Measurements from ENCODE around the gene CYS1. TPM values are rescaled to one million over a fixed set of nuclear protein-coding genes. Genes with fewer than 3 reads are reported as not detected.

The CYS1 gene
- total RNA-seq, 3 donors from 2014 or later, result 1.3 to 2.4 (median 1.6) TPM

GRCh38 chr2:10007435-10007834 lies 72.8 kb downstream of the CYS1 start:
- DNase-seq (ENCODE audit: low spot score in 2 of 2), result no peak
- Histone ChIP-seq H3K27me3 (no peaks in the 10 kb centered on the region), H3K36me3 (no peaks in the 10 kb centered on the region), H3K4me1 (peaks cover 13 to 14% of the 10 kb centered on the region in 2 donors), H3K4me3 (no peak overlapping the region), H3K9me3 (no peaks in the 10 kb centered on the region), H3K27ac (no peak overlapping the region)
- intact Hi-C loops (cut with DNase I; ENCODE audit: low total_unique reads), result no loop called here
- TF ChIP-seq POLR2A (IDR thresholded peaks at IDR 0.05) (no peak), POLR2AphosphoS5 (IDR thresholded peaks at IDR 0.05) (no peak)
- TF ChIP-seq, protein P1, sequence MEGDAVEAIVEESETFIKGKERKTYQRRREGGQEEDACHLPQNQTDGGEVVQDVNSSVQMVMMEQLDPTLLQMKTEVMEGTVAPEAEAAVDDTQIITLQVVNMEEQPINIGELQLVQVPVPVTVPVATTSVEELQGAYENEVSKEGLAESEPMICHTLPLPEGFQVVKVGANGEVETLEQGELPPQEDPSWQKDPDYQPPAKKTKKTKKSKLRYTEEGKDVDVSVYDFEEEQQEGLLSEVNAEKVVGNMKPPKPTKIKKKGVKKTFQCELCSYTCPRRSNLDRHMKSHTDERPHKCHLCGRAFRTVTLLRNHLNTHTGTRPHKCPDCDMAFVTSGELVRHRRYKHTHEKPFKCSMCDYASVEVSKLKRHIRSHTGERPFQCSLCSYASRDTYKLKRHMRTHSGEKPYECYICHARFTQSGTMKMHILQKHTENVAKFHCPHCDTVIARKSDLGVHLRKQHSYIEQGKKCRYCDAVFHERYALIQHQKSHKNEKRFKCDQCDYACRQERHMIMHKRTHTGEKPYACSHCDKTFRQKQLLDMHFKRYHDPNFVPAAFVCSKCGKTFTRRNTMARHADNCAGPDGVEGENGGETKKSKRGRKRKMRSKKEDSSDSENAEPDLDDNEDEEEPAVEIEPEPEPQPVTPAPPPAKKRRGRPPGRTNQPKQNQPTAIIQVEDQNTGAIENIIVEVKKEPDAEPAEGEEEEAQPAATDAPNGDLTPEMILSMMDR (IDR thresholded peaks at IDR 0.05), result no peak

Other genes with a start within 250 kb of the CYS1 start
- 10 to 100 TPM; 17.0 to 21.6 (median 20.3) TPM for gene TAF1B, start 236.9 kb downstream of the CYS1 start, total RNA-seq
- 10 to 100 TPM in 2 of 3 donors, 1 to 10 TPM in 1; 2.1 to 86.3 (median 40.0) TPM for gene GRHL1, start 128.7 kb downstream of the CYS1 start, total RNA-seq
- 10 to 100 TPM; 22.0 to 27.5 (median 22.2) TPM for gene KLF11, start 36.9 kb downstream of the CYS1 start, total RNA-seq
- gene RRM2, start 42.3 kb upstream of the CYS1 start, total RNA-seq, result 1 to 10 TPM in 2 of 3 donors, under 1 TPM in 1; 0.98 to 2.6 (median 1.6) TPM
- gene HPCAL1, start 222.5 kb upstream of the CYS1 start, total RNA-seq, result 10 to 100 TPM; 38.6 to 41.9 (median 41.6) TPM

Data from breast epithelium (tissue), 4 donors.